GM12892 (cell line): Measurements from ENCODE around the gene BPIFB6.

Experiments
- DNase-seq: peaks from one replicate; pipeline ENCODE4 v3.0.0; 2011; ENCODE audit not compliant: insufficient read length
- FAIRE-seq: peaks from 2 replicates; lab custom pipeline; 2011; peaks lifted over from hg19 to GRCh38; lab: Jason Lieb, UNC
- POLR2A ChIP-seq: IDR thresholded peaks from 2 replicates; pipeline ENCODE4 v1.6.1; 2011; ENCODE audit warnings: low read depth, low read length, control low read depth
- POLR2AphosphoS5 ChIP-seq: IDR thresholded peaks from 2 replicates; pipeline ENCODE4 v1.6.1; 2011; ENCODE audit warnings: low read depth, low read length, control low read depth
- TAF1 ChIP-seq: IDR thresholded peaks from 2 replicates; pipeline ENCODE4 v1.6.1; 2011; ENCODE audit warnings: low read depth, mild to moderate bottlenecking, control low read depth, low read length, borderline replicate concordance

Gene BPIFB6

DNA sequence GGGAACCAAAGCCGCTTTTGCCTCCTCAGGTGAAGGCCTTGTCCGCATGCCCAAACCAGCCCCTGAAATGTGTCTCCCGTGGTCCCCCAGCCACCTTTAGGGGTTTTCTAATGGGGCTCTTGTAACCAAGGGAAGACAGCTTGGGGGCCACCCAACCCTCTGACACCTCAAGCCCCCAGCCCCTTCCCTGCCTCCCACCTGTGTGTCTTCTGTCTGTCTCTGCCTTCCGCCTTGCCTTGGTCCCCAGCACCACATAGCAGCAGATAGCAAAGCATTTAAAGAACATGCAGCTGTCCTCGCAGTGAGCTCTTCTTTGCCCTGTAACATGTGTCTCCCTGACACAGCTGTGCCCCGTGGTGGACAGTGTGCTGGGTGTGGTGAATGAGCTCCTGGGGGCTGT, 31.8 kb downstream of the BPIFB6 start:
- DNase-seq (no peak), FAIRE-seq (no peak)
- TF ChIP-seq TAF1, result no peak
- no peak for TF ChIP-seq POLR2AphosphoS5
- TF ChIP-seq POLR2A, result no peak

DNA sequence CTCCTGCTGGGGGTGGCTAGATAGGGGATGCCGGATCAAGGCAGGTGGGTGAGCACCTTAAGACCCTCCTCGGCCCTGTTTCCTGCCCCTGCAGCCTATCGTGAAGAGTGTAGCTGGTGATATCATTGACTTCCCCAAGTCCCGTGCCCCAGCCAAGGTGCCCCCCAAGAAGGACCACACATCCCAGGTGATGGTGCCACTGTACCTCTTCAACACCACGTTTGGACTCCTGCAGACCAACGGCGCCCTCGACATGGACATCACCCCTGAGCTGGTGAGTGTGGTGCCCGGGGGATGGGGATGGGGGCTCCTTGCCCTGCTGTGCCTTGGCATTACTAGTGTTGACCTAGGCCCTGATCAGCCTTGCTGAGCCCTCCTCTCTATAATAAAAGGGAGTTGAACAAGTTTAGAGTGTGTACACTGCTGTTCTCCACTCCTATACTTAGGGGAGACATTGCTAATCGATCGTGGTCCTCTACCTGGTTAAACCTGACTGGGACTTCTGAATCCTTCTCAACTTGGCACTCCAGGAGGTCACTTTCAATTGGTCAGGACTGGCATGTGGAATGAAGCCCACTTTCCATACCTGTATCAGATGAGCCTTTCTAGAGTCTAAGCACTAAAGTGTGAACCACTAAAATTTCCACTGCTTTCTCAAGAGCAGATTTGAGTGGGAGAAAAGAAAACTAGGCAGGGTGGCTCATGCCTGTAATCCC, 33.3 kb downstream of the BPIFB6 start:
- no peak for DNase-seq
- FAIRE-seq, result no peak
- TF ChIP-seq TAF1, result no peak
- TF ChIP-seq POLR2A, result no peak
- no peak for TF ChIP-seq POLR2AphosphoS5

DNA sequence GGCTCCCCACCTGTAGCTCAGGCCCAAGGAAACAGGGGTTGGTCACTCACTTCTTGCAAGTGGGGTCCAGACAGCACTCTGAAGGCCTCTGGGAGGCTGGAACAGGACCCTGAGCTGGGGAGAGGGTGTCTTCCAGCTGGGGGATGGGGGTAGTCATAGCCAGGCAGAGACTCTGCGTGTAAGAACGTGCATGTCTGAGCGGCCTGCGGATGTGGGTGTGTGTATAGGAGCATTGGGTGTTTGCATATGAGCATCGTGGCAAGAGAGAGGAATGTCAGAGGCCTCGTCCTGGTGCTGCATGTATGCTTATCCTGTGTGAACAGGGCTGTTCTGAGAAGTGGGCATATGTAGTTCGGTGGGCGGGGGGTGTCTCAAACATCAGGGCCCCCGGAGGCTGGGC, 34.3 kb downstream of the BPIFB6 start:
- FAIRE-seq (no peak), DNase-seq (no peak)
- no peak for TF ChIP-seq POLR2AphosphoS5
- no peak for TF ChIP-seq POLR2A
- no peak for TF ChIP-seq TAF1

DNA sequence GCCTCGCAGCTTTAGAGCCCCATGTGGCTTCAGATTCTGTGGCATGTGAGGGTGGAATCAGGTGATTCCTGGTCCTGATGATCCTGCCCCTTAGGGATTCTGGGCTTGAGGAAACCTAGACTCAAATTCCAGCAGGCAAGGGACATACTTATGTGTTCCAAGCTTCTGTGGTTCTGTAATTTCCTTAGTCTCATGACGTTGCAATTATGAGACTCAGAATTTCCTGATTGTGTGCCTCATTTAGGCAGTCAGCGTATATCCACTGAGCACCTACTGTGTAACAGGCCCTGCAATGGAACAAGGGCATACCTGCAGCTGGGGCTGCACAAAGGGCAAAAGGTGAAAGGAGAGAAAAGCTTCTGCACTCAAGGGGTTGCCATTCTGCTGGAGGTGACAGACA, 36.4 kb downstream of the BPIFB6 start:
- DNase-seq (no peak), FAIRE-seq (no peak)
- TF ChIP-seq POLR2AphosphoS5 (no peak), TAF1 (no peak), POLR2A (no peak)

DNA sequence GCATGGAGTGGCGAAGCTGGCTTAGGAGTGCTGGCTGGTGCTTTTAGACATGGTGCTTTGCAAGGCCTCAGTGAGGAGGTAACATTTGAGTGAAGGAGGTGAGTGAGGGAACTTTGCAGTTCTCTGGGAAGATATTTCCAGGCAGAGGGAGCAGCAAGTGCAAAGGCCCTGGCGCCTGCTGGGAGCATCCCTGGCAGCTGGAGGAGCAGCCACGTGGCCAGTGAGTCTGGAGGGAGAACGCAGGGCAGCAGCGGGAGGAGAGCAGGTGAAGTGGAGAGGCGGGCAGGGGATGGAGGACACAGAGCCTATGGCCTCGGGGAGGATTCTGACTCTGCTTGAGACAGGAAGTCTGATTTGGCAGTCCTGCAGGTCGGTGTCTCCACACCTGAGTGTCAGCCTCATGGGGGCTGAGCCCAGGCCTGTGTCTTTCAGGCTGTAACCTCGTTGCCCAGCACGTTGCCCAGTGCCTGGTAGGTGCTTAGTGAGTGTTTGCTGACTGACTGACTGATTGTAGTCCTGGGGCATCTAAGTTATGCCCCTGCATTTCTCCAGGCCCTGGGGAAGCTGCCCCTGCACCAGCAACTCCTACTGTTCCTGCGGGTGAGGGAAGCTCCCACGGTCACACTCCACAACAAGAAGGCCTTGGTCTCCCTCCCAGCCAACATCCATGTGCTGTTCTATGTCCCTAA, 36.9 kb downstream of the BPIFB6 start:
- FAIRE-seq, result no peak
- no peak for TF ChIP-seq TAF1
- TF ChIP-seq POLR2AphosphoS5, result no peak
- TF ChIP-seq POLR2A, result no peak
- no peak for DNase-seq

DNA sequence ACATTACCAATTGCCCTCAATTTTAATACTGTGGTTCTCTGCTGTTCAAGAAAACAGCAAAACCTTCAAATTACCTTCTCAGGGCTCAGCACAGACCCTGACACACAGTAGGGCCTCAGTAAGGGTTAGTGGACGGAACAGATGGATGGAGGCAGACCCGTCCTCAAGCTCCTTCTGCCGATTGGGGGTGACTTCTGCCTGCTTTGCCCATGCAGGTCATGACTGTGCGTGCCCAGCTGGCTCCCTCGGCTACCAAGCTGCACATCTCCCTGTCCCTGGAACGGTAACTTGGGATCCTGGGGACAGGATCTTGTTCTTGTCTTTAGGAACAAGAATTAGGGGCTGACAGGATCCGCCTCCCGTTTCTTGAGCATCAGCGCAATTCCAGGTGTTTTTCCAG, 38.2 kb downstream of the BPIFB6 start:
- no peak for TF ChIP-seq TAF1
- no peak for TF ChIP-seq POLR2AphosphoS5
- TF ChIP-seq POLR2A, result no peak
- no peak for FAIRE-seq
- DNase-seq, result no peak

DNA sequence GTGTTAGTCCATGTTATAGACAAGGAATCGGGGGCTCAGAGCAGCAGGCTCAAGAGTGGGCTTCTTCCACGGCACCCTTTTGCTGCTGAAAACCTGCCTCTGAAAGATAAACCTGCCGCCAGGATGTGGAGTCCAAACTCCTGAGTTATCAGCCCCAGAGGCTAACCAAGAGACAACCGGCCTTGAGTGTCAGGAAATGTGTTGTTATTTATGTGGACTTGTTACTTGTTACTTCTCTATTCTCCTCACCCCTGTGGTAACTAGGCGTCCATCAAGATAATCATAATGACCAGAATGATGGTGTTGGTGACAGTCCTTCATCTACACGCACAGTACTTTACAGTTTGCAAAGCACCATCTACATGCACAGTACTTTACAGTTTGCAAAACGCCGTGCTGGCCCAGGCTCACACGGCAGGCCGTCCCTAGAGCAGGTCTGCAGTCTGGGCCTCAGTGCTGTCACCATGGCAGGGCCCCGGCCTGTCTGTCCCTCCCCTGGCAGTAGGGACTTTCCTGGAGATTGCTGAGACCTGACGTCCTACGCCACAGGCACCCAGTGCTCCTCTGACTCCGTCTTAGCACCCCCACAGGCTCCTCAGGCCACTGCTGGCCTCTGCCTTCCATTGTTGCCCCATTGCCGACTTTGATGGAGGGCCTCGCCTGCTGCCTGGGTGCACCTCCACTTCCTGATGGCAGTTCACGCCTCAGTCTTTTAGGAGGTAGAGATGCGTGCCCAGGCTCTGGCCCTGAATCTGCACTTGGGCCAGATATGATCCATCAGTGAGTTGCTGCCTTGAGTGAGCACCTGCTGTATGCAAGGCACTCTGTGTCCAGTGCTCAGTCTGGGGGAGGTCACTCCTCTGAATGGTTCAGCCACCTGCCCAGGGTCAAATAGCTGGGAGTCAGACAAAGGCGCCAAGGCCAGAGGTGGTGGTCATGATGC, 38.9 kb downstream of the BPIFB6 start:
- FAIRE-seq, result no peak
- no peak for DNase-seq

DNA sequence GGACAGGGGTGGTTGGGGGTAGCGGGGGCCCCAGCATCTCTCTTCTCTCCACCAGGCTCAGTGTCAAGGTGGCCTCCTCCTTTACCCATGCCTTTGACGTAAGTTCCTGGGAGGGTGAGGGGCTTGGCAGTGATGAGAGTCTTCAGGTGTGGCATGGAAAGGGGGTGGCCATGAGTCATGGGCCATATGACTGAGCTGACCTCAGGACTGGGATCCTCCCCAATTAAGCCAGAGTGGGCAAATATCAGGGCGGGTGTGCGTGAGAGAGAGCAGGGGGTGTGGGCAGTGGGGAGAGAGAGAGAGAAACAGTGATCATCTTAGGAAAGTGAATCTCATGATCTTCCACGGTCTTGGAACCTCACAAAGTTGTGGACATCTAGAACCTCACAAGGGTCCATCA, 39.8 kb downstream of the BPIFB6 start:
- DNase-seq (no peak), FAIRE-seq (no peak)
- TF ChIP-seq POLR2A, result no peak
- TF ChIP-seq TAF1, result no peak
- TF ChIP-seq POLR2AphosphoS5, result no peak

More for the DNA sequence above, 38.9 kb downstream of the BPIFB6 start:
- TF ChIP-seq POLR2AphosphoS5 (no peak), POLR2A (no peak), TAF1 (no peak)

DNA sequence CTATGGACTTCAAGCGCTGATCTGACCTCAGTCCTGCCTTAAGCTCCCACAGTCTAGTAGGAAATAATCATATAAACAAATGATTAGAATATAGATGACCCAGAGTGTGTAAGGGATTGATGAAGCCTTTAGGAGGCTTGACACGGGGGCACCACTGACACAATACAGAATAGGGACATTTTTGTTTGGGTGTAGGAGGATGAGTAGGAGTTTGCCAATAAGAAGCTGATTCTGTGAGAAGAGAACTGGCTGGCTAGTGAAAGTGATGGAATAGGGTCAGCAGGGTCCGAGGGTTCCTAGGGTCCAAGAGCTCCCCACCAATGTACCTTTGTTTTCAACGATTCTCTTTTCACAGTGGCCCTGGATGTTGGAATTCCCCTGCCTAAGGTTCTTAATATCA, 40.9 kb downstream of the BPIFB6 start:
- DNase-seq (no peak), FAIRE-seq (no peak)
- TF ChIP-seq POLR2A (no peak), TAF1 (no peak), POLR2AphosphoS5 (no peak)

DNA sequence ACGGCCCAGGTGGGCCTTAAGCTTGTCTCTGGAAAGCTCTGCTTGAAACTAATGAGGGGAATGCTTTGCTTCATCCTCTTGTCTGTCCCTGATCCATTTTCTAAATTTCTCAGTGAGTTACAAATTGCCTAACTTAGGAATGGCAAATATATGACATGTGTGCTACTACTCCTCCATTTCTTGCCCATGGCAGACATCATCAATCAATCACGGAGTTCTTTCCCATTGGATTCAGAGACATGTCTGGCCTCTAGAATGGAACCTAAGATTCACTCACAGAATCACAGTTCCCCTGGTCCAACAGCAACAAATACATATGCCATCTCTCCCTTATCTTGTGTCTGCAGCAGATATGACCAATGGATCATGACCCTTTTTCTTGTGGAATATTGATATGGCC, 41.4 kb downstream of the BPIFB6 start:
- DNase-seq (no peak), FAIRE-seq (no peak)
- TF ChIP-seq POLR2A, result no peak
- TF ChIP-seq TAF1, result no peak
- TF ChIP-seq POLR2AphosphoS5, result no peak

DNA sequence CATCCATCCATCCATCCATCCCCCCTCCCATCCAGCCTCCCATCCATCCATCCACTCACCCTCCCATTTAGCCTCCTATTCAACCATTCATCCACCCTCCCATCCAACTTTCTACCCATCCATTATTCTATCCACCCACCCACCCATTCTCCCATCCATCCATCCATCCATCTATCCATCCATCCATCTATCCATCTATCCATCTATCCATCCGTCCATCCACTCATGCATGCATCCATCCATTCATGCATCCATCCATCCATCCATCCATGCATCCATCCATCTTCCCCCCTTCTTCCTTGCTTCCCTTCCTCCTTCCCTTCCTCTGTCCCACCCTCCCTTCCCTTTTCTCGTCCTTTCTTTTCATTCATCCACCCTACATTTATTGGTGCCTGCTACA, 43.2 kb downstream of the BPIFB6 start:
- FAIRE-seq (no peak), DNase-seq (no peak)
- TF ChIP-seq TAF1, result no peak
- TF ChIP-seq POLR2A, result no peak
- TF ChIP-seq POLR2AphosphoS5, result no peak
